Liver (tissue), 9 donors: Measurements from ENCODE around the gene PAPPA2. TPM values are rescaled to one million over a fixed set of nuclear protein-coding genes. Genes with fewer than 3 reads are reported as not detected.
"Not testable (repeated sequence)": the region's sequence is repeated elsewhere in the genome, so short reads cannot be mapped to it uniquely, and the experiment has no call there.

Experiments used
- DNase-seq: peaks from one replicate; pipeline ENCODE4 v3.0.0-alpha.2; 2017; ENCODE audit warnings: low spot score
- H3K27ac ChIP-seq, 2 donors: one replicate each; pipeline ENCODE4 v1.7.0; 2013; ENCODE audit warnings: inconsistent platforms in 2 of 2, low read length in 2 of 2, control low read depth in 1 of 2, low read depth in 1 of 2, mild to moderate bottlenecking in 1 of 2
- H3K27me3 ChIP-seq, 4 donors: one replicate each; pipeline versions ENCODE4 v1.6.1 to v1.7.0; 2013; ENCODE audit warnings: low read length in 3 of 4, inconsistent platforms in 1 of 4, mild to moderate bottlenecking in 1 of 4, moderate library complexity in 1 of 4; ENCODE audit not compliant: control insufficient read depth in 4 of 4, insufficient read depth in 4 of 4
- H3K36me3 ChIP-seq, 4 donors: one replicate each; pipeline versions ENCODE4 v1.6.1 to v1.7.0; 2013; ENCODE audit warnings: low read length in 3 of 4, mild to moderate bottlenecking in 3 of 4, low read depth in 1 of 4, moderate library complexity in 1 of 4; ENCODE audit not compliant: control insufficient read depth in 4 of 4, insufficient read depth in 3 of 4
- H3K4me1 ChIP-seq, 4 donors: one replicate each; pipeline versions ENCODE4 v1.6.1 to v1.7.0; 2013; ENCODE audit warnings: low read length in 3 of 4, mild to moderate bottlenecking in 3 of 4, moderate library complexity in 1 of 4; ENCODE audit not compliant: control insufficient read depth in 4 of 4, insufficient read depth in 4 of 4
- H3K4me3 ChIP-seq, 3 donors: one replicate each; pipeline versions ENCODE4 v1.6.1 to v1.7.0; 2013; ENCODE audit warnings: low read length in 3 of 3, control low read depth in 1 of 3, low read depth in 1 of 3, mild to moderate bottlenecking in 1 of 3
- H3K9ac ChIP-seq, 2 donors: one replicate each; pipeline ENCODE4 v1.7.0; 2013; ENCODE audit warnings: low read length in 2 of 2, mild to moderate bottlenecking in 2 of 2, moderate library complexity in 2 of 2, control low read depth in 1 of 2, low read depth in 1 of 2
- H3K9me3 ChIP-seq, 4 donors: one replicate each; pipeline versions ENCODE4 v1.6.1 to v1.7.0; 2013; ENCODE audit warnings: low read length in 3 of 4; ENCODE audit not compliant: control insufficient read depth in 4 of 4
- ATF3 ChIP-seq: IDR thresholded peaks from 2 replicates; pipeline ENCODE4 v1.6.1; 2016; ENCODE audit warnings: antibody characterized with exemption
- CTCF ChIP-seq: fragments of 150-350 bp; IDR thresholded peaks from 2 replicates; pipeline ENCODE4 v1.5.1; 2017; ENCODE audit warnings: improper control_type of control experiment, low read depth, low read length; ENCODE audit not compliant: missing input control
- EGR1 ChIP-seq, 2 donors: IDR thresholded peaks; 2 replicates each; pipeline ENCODE4 v1.6.1; 2016 to 2018; ENCODE audit warnings: antibody characterized with exemption in 2 of 2, low read depth in 2 of 2
- FOXA1 ChIP-seq: IDR thresholded peaks from 2 replicates; pipeline ENCODE4 v1.6.1; 2016; ENCODE audit warnings: antibody characterized with exemption
- FOXA2 ChIP-seq: IDR thresholded peaks from 2 replicates; pipeline ENCODE4 v1.6.1; 2016; ENCODE audit warnings: antibody characterized with exemption
- GABPA ChIP-seq, 2 donors: IDR thresholded peaks in 1 of 2; conservative IDR thresholded peaks in 1 of 2; 2 replicates each; pipeline ENCODE4 v1.6.1; 2016; ENCODE audit warnings: antibody characterized with exemption in 2 of 2, mild to moderate bottlenecking in 1 of 2, moderate library complexity in 1 of 2
- HNF4A ChIP-seq, 2 donors: conservative IDR thresholded peaks; 2 replicates each; pipeline ENCODE4 v1.6.1; 2016; ENCODE audit warnings: antibody characterized with exemption in 2 of 2, mild to moderate bottlenecking in 2 of 2
- HNF4G ChIP-seq: IDR thresholded peaks from 2 replicates; pipeline ENCODE4 v1.6.1; 2016; ENCODE audit warnings: antibody characterized with exemption
- JUND ChIP-seq, 2 donors: IDR thresholded peaks; 2 replicates each; pipeline ENCODE4 v1.6.1; 2016; ENCODE audit warnings: antibody characterized with exemption in 2 of 2
- NR2F2 ChIP-seq: IDR thresholded peaks from 2 replicates; pipeline ENCODE4 v1.6.1; 2016; ENCODE audit warnings: antibody characterized with exemption
- RAD21 ChIP-seq, 2 donors: IDR thresholded peaks; 2 replicates each; pipeline ENCODE4 v1.6.1; 2016; ENCODE audit warnings: antibody characterized with exemption in 2 of 2, mild to moderate bottlenecking in 2 of 2
- REST ChIP-seq: IDR thresholded peaks from 2 replicates; pipeline ENCODE4 v1.6.1; 2016; ENCODE audit warnings: antibody characterized with exemption, mild to moderate bottlenecking
- RXRA ChIP-seq, 2 donors: IDR thresholded peaks; 2 replicates each; pipeline ENCODE4 v1.6.1; 2017 to 2018; ENCODE audit warnings: antibody characterized with exemption in 2 of 2, mild to moderate bottlenecking in 1 of 2
- SP1 ChIP-seq: IDR thresholded peaks from 2 replicates; pipeline ENCODE4 v1.6.1; 2018; ENCODE audit warnings: antibody characterized with exemption, mild to moderate bottlenecking
- TAF1 ChIP-seq: conservative IDR thresholded peaks from 2 replicates; pipeline ENCODE4 v1.6.1; 2016; ENCODE audit warnings: antibody characterized with exemption, mild to moderate bottlenecking
- YY1 ChIP-seq: IDR thresholded peaks from 2 replicates; pipeline ENCODE4 v1.6.1; 2016; ENCODE audit warnings: antibody characterized with exemption, mild to moderate bottlenecking
- ZBTB33 ChIP-seq: IDR thresholded peaks from 2 replicates; pipeline ENCODE4 v1.6.1; 2016; ENCODE audit warnings: antibody characterized with exemption
- WGBS: extraction: QIAGEN DNeasy Blood & Tissue Kit; methylation state at CpG from one replicate; pipeline ENCODE4 v1.1.7; 2013; 5-methylcytosine and 5-hydroxymethylcytosine counted together
- polyA plus RNA-seq, 2 donors: library from polyadenylated mRNA; stranded (reverse) in 1 of 2; unstranded in 1 of 2; fragments of 200-250 nt in 1 of 2; fragments of >200 nt in 1 of 2; fragmentation: Nextera tagmentation in 1 of 2; extraction: Ambion mirVana in 1 of 2; gene quantifications; one replicate each; pipeline versions ENCODE4 v1.2.1 to v1.2.3, GENCODE V29; 2013 to 2015
- total RNA-seq, 2 donors: library from RNA; depleted of rRNA; stranded (reverse); fragments of >200 nt; gene quantifications; one replicate each; pipeline ENCODE4 v1.2.3, GENCODE V29; 2014
- TF ChIP-seq, protein P1 (sequence below): IDR thresholded peaks from 2 replicates; pipeline ENCODE4 v1.6.1; 2016; ENCODE audit warnings: antibody characterized with exemption
- donor health status: healthy.
- donor health status: healthy.
- donor health status: healthy.
- donor health status: healthy.
- donor health status: healthy.

PAPPA2 gene
- total and polyA plus RNA-seq, 4 donors = 0.19 to 27.2 (median 13.4) TPM

GRCh38 chr1:176752505-176752904, 289.5 kb downstream of the PAPPA2 start:
- H3K4me1 ChIP-seq = no peaks in the 10 kb centered on the region
- H3K36me3 ChIP-seq = no peaks in the 10 kb centered on the region
- TF ChIP-seq ZBTB33 (no peak), EGR1 (IDR thresholded peaks at IDR 0.05; ENCODE audit: low read depth in 2 of 2) (peak in 1 of 2 donors; percentile 85), RXRA (IDR thresholded peaks at IDR 0.05) (peak in 1 of 2 donors; percentile 71), JUND (IDR thresholded peaks at IDR 0.05) (peak; percentile 65 to 99), ATF3 (peak; percentile 41), GABPA (IDR thresholded peaks at IDR 0.05 in 1 of 2, conservative IDR thresholded peaks at IDR 0.05 in 1 of 2) (no peak), HNF4A (conservative IDR thresholded peaks at IDR 0.05) (peak in 1 of 2 donors; percentile 44), FOXA2 (peak; percentile 11)
- WGBS = 85% methylated on average over 2 of the region's 2 CpGs
- H3K27ac ChIP-seq = no peak overlapping the region
- H3K27me3 ChIP-seq = peaks cover 0 to 3% (median 0%) of the 10 kb centered on the region in 4 donors
- no peak for DNase-seq
- H3K9me3 ChIP-seq = no peaks in the 10 kb centered on the region
- H3K4me3 ChIP-seq = no peak overlapping the region
- H3K9ac ChIP-seq = no peak overlapping the region

DNA sequence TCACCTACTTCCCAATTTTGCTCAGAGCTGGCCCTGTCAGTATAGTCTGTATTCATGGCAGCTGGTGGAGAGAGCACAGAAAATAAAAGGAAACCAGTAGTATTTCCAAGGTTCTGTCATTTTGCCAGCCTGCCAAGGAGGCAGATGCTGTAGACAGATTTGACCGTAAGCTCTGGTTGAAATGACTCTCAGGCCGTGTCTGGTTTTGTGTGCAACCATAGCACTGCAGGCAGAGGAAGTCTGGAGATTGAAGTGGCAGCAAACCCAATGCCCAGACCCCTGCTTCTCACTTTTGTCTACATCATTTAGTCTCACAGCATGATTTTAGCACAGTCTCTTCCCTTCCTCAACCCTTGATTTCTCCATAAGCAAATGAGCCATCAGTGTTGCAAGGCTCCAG, 291.7 kb downstream of the PAPPA2 start:
- no peak for TF ChIP-seq FOXA2
- TF ChIP-seq YY1 = no peak
- TF ChIP-seq NR2F2 = no peak
- TF ChIP-seq JUND (IDR thresholded peaks at IDR 0.05) = no peak
- TF ChIP-seq ZBTB33 = no peak
- no peak for TF ChIP-seq REST
- TF ChIP-seq, protein P1, sequence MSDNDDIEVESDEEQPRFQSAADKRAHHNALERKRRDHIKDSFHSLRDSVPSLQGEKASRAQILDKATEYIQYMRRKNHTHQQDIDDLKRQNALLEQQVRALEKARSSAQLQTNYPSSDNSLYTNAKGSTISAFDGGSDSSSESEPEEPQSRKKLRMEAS = no peak
- no peak for TF ChIP-seq HNF4A (conservative IDR thresholded peaks at IDR 0.05)
- TF ChIP-seq FOXA1 = no peak
- no peak for TF ChIP-seq CTCF
- no peak for TF ChIP-seq RXRA (IDR thresholded peaks at IDR 0.05)
- TF ChIP-seq GABPA (IDR thresholded peaks at IDR 0.05 in 1 of 2, conservative IDR thresholded peaks at IDR 0.05 in 1 of 2) = no peak
- no peak for TF ChIP-seq TAF1
- no peak for TF ChIP-seq ATF3
- TF ChIP-seq RAD21 (IDR thresholded peaks at IDR 0.05) = no peak
- no peak for TF ChIP-seq SP1
- no peak for TF ChIP-seq HNF4G
- no peaks in the 10 kb centered on the region for H3K9me3 ChIP-seq
- no peak for DNase-seq
- H3K4me3 ChIP-seq = no peak overlapping the region
- no peak overlapping the region for H3K27ac ChIP-seq
- no peaks in the 10 kb centered on the region for H3K27me3 ChIP-seq
- no peak overlapping the region for H3K9ac ChIP-seq
- H3K36me3 ChIP-seq = no peaks in the 10 kb centered on the region
- WGBS = 58% methylated on average over 2 of the region's 2 CpGs
- no peaks in the 10 kb centered on the region for H3K4me1 ChIP-seq

DNA sequence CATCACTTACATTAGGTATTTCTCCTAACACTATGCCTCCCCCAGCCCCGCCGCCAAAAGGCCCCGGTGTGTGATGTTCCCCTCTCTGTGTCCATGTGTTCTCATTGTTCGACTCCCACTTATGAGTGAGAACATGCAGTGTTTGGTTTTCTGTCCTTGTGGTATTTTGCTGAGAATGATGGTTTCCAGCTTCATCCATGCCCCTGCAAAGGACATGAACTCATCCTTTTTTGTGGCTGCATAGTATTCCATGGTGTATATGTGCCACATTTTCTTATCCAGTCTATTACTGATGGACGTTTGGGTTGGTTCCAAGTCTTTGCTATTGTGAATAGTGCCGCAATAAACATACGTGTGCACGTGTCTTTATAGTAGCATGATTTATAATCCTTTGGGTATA, 293.8 kb downstream of the PAPPA2 start:
- not testable (repeated sequence) for H3K27ac ChIP-seq, H3K27me3 ChIP-seq, H3K4me1 ChIP-seq, H3K36me3 ChIP-seq, DNase-seq, H3K9ac ChIP-seq, H3K9me3 ChIP-seq, H3K4me3 ChIP-seq
- WGBS = 91% methylated on average over 8 of the region's 8 CpGs
